A673 (cell line): ENCODE results near the gene USH1G. TPM values are rescaled to one million over a fixed set of nuclear protein-coding genes. Genes with fewer than 3 reads are reported as not detected.

Experiments used
- BruUV-seq: library from RNA; stranded (reverse); fragments of 400-500 nt; replicated peaks from 2 replicates; lab custom pipeline; 2021; lab: Mats Ljungman, UMichigan
- CTCF ChIA-PET: fragments of 300-600 bp; sonication (Branson Sonifier 250); formaldehyde crosslinking; loops from one replicate; lab custom pipeline; 2022; ENCODE audit warnings: antibody characterized with exemption; lab: Charles Lee
- POLR2A ChIA-PET: fragments of 300-600 bp; sonication (Branson Sonifier 250); formaldehyde crosslinking; loops from one replicate; lab custom pipeline; 2022; ENCODE audit warnings: antibody characterized with exemption; ENCODE audit not compliant: low non-redundant PET; lab: Charles Lee
- DNase-seq: peaks from one replicate; pipeline ENCODE4 v3.0.0-alpha.2; 2015; ENCODE audit warnings: low spot score
- H3K27ac ChIP-seq: fragments of 200-600 bp; sonication (generic); 2 replicates; pipeline ENCODE4 v1.5.1; 2016; ENCODE audit warnings: mixed run types, low read depth, mild to moderate bottlenecking, mixed read lengths, antibody characterized with exemption, low read length; ENCODE audit not compliant: poor library complexity, severe bottlenecking
- H3K27me3 ChIP-seq: fragments of 200-600 bp; sonication (generic); replicated peaks from 2 replicates; pipeline ENCODE4 v1.6.1; 2017; ENCODE audit warnings: mixed run types, low read depth, mild to moderate bottlenecking, mixed read lengths, antibody characterized with exemption, low read length; ENCODE audit not compliant: insufficient read depth, poor library complexity
- H3K36me3 ChIP-seq: fragments of 200-600 bp; sonication (generic); 2 replicates; pipeline ENCODE4 v1.6.1; 2016; ENCODE audit warnings: mixed run types, mild to moderate bottlenecking, mixed read lengths, antibody characterized with exemption, low read length; ENCODE audit not compliant: insufficient read depth, poor library complexity, severe bottlenecking
- H3K4me1 ChIP-seq: fragments of 200-600 bp; sonication (generic); 2 replicates; pipeline ENCODE4 v1.6.1; 2017; ENCODE audit warnings: mixed run types, mild to moderate bottlenecking, mixed read lengths, antibody characterized with exemption, low read length; ENCODE audit not compliant: insufficient read depth, poor library complexity, severe bottlenecking
- H3K4me3 ChIP-seq: fragments of 200-600 bp; sonication (generic); 2 replicates; pipeline ENCODE4 v1.5.1; 2016; ENCODE audit warnings: low read depth, mixed run types, mild to moderate bottlenecking, mixed read lengths, low read length; ENCODE audit not compliant: poor library complexity, severe bottlenecking
- H3K9me3 ChIP-seq: fragments of 200-600 bp; sonication (generic); 2 replicates; pipeline ENCODE4 v1.6.1; 2016; ENCODE audit warnings: mixed run types, low read depth, mild to moderate bottlenecking, mixed read lengths, antibody characterized with exemption, low read length; ENCODE audit not compliant: poor library complexity, severe bottlenecking
- EZH2 ChIP-seq: fragments of 200-600 bp; sonication (generic); IDR thresholded peaks from 2 replicates; pipeline ENCODE4 v1.6.1; 2017; ENCODE audit warnings: borderline replicate concordance, low read depth, mild to moderate bottlenecking, mixed read lengths, antibody characterized with exemption, low read length; ENCODE audit not compliant: poor library complexity, severe bottlenecking
- intact Hi-C: fragments of 100-400 bp; cut with micrococcal nuclease; formaldehyde crosslinking; loops from one replicate; pipeline ENCODE4 v1.10.0; 2022; ENCODE audit not compliant: unreplicated experiment
- total RNA-seq: library from RNA; stranded (reverse); gene quantifications from 2 replicates; pipeline ENCODE4 v1.2.3, GENCODE V29; 2021
- TF ChIP-seq, protein P1 (sequence below): fragments of 300-800, 200-600 bp; sonication (generic); conservative IDR thresholded peaks from 2 replicates; pipeline ENCODE4 v1.5.1; 2017; ENCODE audit warnings: low read depth, mild to moderate bottlenecking, antibody characterized with exemption, low read length, moderate library complexity, mixed read lengths

The USH1G gene
- total RNA-seq, 1 experiment from 2014 or later: not detected

DNA sequence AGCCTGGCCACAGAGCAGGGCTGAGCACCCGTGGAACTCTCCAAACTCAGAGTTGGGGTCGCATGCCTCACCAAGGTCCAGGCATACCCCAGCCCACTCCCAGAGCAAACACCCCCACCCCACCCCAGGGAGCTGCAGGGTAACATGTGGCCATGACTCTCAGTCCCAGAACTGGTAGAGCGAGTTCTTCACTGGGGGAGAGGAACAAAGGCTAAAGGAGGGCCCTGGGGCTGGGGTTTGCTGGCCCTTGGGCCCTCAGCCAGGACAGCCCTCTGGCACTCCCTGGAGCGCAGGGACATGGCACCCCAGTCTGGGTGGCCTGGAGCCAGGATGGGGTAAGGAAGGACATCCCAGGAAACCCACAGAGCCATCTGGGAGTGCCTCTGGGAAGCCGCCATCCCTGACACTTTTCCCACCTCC, 45.3 kb upstream of the USH1G start:
- BruUV-seq: no TSS peak
- Histone ChIP-seq H3K36me3 (no peaks in the 10 kb centered on the region), H3K9me3 (no peaks in the 10 kb centered on the region), H3K27ac (no peak overlapping the region), H3K4me3 (no peak overlapping the region), H3K4me1 (no peaks in the 10 kb centered on the region), H3K27me3 (peaks cover 5% of the 10 kb centered on the region)
- intact Hi-C loops: loop anchor here (10.0 kb wide), 1 partner anchor 146 kb away; no protein-coding TSS in a partner anchor
- POLR2A ChIA-PET: no interaction called here
- CTCF ChIA-PET: no interaction called here
- no peak for DNase-seq
- TF ChIP-seq EZH2: no peak
- TF ChIP-seq, protein P1, sequence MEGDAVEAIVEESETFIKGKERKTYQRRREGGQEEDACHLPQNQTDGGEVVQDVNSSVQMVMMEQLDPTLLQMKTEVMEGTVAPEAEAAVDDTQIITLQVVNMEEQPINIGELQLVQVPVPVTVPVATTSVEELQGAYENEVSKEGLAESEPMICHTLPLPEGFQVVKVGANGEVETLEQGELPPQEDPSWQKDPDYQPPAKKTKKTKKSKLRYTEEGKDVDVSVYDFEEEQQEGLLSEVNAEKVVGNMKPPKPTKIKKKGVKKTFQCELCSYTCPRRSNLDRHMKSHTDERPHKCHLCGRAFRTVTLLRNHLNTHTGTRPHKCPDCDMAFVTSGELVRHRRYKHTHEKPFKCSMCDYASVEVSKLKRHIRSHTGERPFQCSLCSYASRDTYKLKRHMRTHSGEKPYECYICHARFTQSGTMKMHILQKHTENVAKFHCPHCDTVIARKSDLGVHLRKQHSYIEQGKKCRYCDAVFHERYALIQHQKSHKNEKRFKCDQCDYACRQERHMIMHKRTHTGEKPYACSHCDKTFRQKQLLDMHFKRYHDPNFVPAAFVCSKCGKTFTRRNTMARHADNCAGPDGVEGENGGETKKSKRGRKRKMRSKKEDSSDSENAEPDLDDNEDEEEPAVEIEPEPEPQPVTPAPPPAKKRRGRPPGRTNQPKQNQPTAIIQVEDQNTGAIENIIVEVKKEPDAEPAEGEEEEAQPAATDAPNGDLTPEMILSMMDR: no peak

DNA sequence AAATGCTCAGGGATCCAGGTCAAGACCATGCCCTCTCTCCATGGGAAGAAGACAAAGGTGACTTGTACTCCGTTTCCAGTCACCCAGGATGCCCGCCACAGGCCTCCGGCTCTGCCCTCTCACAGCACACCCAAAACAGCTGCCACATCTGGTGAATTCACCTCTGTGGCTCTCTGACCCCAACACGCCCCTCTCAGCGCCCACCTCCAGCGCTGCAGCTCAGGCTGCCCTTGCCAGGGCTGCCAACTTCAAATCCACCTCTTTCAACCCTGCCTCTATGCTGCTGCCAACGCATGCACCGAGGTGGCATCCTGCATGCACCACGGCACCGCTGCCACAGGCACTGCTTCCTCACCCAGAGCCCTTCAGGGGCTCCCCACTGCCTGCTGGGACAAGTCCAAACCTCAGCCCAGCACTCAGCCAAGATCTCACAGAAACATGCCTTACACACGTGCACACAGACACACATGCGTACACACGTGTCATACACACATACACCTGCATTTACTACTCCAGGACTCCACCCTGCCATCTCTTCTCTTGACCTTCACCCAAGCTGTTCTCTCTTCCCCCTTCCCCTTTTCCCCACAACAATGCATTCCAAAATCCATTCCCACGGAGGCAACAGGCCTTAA, 42.0 kb upstream of the USH1G start:
- Histone ChIP-seq H3K27ac (no peak overlapping the region), H3K4me3 (no peak overlapping the region), H3K27me3 (no peaks in the 10 kb centered on the region), H3K9me3 (no peaks in the 10 kb centered on the region), H3K36me3 (no peaks in the 10 kb centered on the region), H3K4me1 (no peaks in the 10 kb centered on the region)
- BruUV-seq: no TSS peak
- no peak for DNase-seq
- ChIA-PET CTCF (no interaction called here), POLR2A (no interaction called here)
- intact Hi-C loops: loop anchor here (5.0 to 10.0 kb wide), 2 partner anchors 67 to 150 kb away; no protein-coding TSS in a partner anchor
- no peak for TF ChIP-seq EZH2
- TF ChIP-seq, protein P1: no peak

DNA sequence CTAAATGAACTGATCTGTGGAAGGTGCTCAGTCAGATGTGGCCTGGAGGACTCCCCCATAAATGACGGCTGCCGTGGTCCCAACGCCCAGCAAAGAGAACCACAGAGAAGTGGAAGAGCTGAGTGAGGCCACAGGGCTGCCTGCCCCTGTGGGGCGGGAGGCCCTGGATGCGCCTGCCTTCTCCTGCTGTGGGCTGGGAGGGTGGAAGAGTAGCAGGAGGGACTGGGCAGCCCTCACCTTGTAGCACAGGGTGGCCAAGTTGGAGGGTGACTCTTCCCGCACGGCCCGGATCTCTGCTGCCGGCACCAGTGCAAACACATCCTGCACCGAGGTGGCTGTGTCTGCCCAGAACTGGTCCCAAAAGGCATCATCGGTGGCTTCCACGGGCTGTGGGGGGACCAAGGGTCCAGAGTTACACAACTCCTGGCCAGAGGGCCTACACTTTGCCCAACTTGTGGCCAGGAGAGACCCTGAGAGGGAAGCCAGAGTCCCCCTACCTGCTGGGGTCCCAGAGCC, 41.2 kb upstream of the USH1G start:
- CTCF ChIA-PET: no interaction called here
- intact Hi-C loops: loop anchor here (5.0 to 10.0 kb wide), 2 partner anchors 68 to 150 kb away; no protein-coding TSS in a partner anchor
- H3K4me3 ChIP-seq: no peak overlapping the region
- H3K36me3 ChIP-seq: no peaks in the 10 kb centered on the region
- H3K4me1 ChIP-seq: no peaks in the 10 kb centered on the region
- no peak for TF ChIP-seq EZH2
- TF ChIP-seq, protein P1: no peak
- no peaks in the 10 kb centered on the region for H3K9me3 ChIP-seq
- no peaks in the 10 kb centered on the region for H3K27me3 ChIP-seq
- BruUV-seq: no TSS peak
- POLR2A ChIA-PET: no interaction called here
- H3K27ac ChIP-seq: no peak overlapping the region
- no peak for DNase-seq
